GM12892 (cell line): ENCODE measurements around the gene IGLL1.

Experiments
- POLR2A ChIP-seq: IDR thresholded peaks from 2 replicates; pipeline ENCODE4 v1.6.1; 2011; ENCODE audit warnings: low read depth, low read length, control low read depth
- POLR2AphosphoS5 ChIP-seq: IDR thresholded peaks from 2 replicates; pipeline ENCODE4 v1.6.1; 2011; ENCODE audit warnings: low read depth, low read length, control low read depth
- TAF1 ChIP-seq: IDR thresholded peaks from 2 replicates; pipeline ENCODE4 v1.6.1; 2011; ENCODE audit warnings: low read depth, mild to moderate bottlenecking, control low read depth, low read length, borderline replicate concordance

DNA sequence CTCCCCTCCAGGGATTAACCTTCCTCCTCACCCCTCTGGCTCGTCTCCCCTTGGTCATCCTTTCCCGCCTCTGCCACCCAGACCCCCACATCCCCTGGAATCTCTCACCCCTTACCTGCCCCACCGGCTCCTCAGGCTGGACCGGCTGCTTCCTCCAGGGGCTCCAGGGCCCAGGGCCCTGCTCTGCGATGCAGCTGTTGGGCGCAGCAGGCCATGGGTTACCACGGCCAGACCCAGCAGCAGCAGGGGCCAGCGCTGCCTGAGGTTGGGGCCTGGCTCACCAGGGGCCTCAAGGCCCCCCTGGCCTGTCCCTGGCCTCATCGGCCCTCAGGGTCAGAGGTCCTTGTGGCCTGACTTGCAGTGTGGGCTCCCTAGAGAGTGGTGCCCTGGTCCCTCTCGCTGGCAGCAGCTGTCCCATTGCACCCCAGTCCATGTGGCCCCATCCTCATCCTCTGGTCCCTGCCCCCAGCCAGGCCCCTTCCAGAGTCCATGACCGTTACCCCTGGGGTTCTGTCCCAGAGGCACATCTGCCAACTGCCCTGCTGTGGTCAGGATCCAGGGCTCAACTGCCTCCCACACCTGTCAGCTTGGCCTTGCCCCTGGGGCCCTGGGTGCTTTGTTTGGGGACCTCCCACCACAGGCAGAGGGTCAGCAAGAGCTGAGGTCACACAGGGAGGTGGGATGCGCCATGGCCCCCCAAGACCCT lies at the start of gene IGLL1:
- TF ChIP-seq POLR2A: no peak
- no peak for TF ChIP-seq TAF1
- no peak for TF ChIP-seq POLR2AphosphoS5
